ENCODE results near the gene MSL3. TPM values are rescaled to one million over a fixed set of nuclear protein-coding genes. Genes with fewer than 3 reads are reported as not detected.

The MSL3 gene, protein sequence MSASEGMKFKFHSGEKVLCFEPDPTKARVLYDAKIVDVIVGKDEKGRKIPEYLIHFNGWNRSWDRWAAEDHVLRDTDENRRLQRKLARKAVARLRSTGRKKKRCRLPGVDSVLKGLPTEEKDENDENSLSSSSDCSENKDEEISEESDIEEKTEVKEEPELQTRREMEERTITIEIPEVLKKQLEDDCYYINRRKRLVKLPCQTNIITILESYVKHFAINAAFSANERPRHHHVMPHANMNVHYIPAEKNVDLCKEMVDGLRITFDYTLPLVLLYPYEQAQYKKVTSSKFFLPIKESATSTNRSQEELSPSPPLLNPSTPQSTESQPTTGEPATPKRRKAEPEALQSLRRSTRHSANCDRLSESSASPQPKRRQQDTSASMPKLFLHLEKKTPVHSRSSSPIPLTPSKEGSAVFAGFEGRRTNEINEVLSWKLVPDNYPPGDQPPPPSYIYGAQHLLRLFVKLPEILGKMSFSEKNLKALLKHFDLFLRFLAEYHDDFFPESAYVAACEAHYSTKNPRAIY
- total RNA-seq = 52.6 and 54.2 TPM in 2 replicates
- 49.6 and 58.7 TPM in 2 replicates for polyA plus RNA-seq
- polyA plus RNA-seq (2011; cell fraction: cytosol; rRNA removed) = 37.8 and 38.8 TPM in 2 replicates
- polyA plus RNA-seq (2011; cell fraction: nucleus; rRNA removed) = 198 and 242 TPM in 2 replicates
- 56.6 and 67.1 TPM in 2 replicates for polyA plus RNA-seq (2012)
- polyA minus RNA-seq = 59.1 and 69.8 TPM in 2 replicates
- 21.1 TPM for polyA minus RNA-seq (2011; cell fraction: cytosol; rRNA and poly(A)+ RNA removed)
- 87.1 and 105 TPM in 2 replicates for polyA minus RNA-seq (2011; cell fraction: nucleus; rRNA and poly(A)+ RNA removed)
- Bru-seq, nascent RNA = percentile 82 among the genes with signal in this experiment
- percentile 88 among the genes with signal in this experiment for BruChase-seq, experiment 1, labeled RNA remaining after a 6-hour chase
- percentile 89 among the genes with signal in this experiment for BruChase-seq, experiment 2, labeled RNA remaining after a 2-hour chase
- long read RNA-seq, transcript MSL3-238 (13 exons, 2,230 nt) = minor isoform, 10 of 118 reads
- long read RNA-seq, transcript MSL3-235 (12 exons, 2,250 nt) = minor isoform, 5 of 118 reads
- long read RNA-seq, transcript MSL3-233 (12 exons, 2,507 nt) = major isoform, 40 of 118 reads
- long read RNA-seq, transcript MSL3-201 (13 exons, 2,364 nt) = minor isoform, 24 of 118 reads
- long read RNA-seq, partial matches to known transcripts = 11 of 118 reads
- long read RNA-seq, other reads (novel, unspliced or antisense) = 15 of 118 reads

DNA sequence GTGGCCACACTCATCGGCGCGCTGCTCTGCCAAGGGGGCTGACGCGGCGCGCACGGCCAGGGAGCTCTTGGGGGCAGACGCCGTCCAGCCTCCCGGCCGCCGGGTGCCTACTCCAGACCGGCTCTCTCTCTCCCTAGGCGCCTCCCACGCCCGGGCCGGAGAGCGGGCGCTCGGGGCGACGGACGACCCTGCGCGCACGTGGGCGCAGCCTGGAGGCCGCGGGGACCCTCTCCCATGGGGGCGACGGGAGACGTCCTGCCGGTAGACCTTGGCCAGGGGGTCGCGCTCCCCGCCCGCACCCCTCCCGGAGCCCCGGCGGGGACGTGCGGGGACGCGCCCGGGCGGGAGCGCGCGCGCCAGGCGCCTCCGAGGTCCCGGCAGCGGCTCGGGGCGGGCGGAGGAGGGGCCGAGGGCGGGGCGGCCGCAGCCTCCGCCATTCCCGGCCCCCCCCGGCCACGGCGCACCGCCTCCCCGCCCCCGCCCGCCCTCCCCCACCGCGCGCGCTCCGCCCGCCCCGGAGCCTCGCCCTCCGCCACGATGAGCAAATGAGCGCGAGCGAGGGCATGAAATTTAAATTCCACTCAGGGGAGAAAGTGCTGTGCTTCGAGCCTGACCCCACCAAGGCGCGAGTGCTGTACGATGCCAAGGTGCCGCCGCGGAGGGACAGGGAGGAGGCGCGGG is at the start of gene MSL3:
Gene MSL3, plus strand, starts transcription at position 519 of the 681 bp plus-strand sequence. Its CDS starts 27 bp downstream, at position 546.
- H3K4me2 ChIP-seq (ENCODE audit: insufficient read depth, low read length) = peak within 1 kb of the TSS; percentile 73
- peak; percentile 71 for DNase-seq (ENCODE audit: low read depth, low spot score)
- peak within 1 kb of the TSS; percentile 79 for H3K27ac ChIP-seq (ENCODE audit: insufficient read depth, low read depth, low read length)
- no TSS peak for BruUV-seq (replicated peaks)
- H3K4me1 ChIP-seq (ENCODE audit: control insufficient read depth, extremely low read depth, insufficient read depth, low read length) = peaks cover 10% of the 10 kb centered on the region
- H3K36me3 ChIP-seq (ENCODE audit: control insufficient read depth in 2 of 2, extremely low read depth in 1 of 2, insufficient read depth in 2 of 2, low read length in 2 of 2) = peaks cover 0 to 3% of the 10 kb centered on the region in 2 experiments
- H4K20me1 ChIP-seq (replicated peaks; ENCODE audit: control insufficient read depth, extremely low read depth, insufficient read depth, low read length) = no peaks in the 10 kb centered on the region
- dilution Hi-C loops (cut with MboI; ENCODE audit: extremely low pct_ligation_motif_present, low sequenced_read_pairs) = no loop called here
- H2AFZ ChIP-seq (ENCODE audit: low read depth, low read length) = peak within 1 kb of the TSS; percentile 39
- peaks cover 8% of the 10 kb centered on the region for H3K79me2 ChIP-seq (ENCODE audit: control insufficient read depth, insufficient read depth, low read length)
- TF ChIP-seq, protein P1, sequence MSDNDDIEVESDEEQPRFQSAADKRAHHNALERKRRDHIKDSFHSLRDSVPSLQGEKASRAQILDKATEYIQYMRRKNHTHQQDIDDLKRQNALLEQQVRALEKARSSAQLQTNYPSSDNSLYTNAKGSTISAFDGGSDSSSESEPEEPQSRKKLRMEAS (IDR thresholded peaks at IDR 0.05; ENCODE audit: insufficient read depth, insufficient read length) = no peak
- peak; percentile 30 for TF ChIP-seq POLR2AphosphoS5 (IDR thresholded peaks at IDR 0.05; ENCODE audit: insufficient read depth, low read depth, low read length)
- no peak for TF ChIP-seq FOS (IDR thresholded peaks at IDR 0.05; ENCODE audit: borderline replicate concordance, insufficient read depth, low read length)
- peak; percentile 36 for TF ChIP-seq POLR2A (IDR thresholded peaks at IDR 0.05; ENCODE audit: low read depth, low read length)
- H3K9me3 ChIP-seq (replicated peaks; ENCODE audit: control insufficient read depth, insufficient read depth, low read length) = no peaks in the 10 kb centered on the region
- H3K27me3 ChIP-seq (ENCODE audit: control insufficient read depth in 2 of 2, insufficient read depth in 2 of 2, low read length in 2 of 2) = peaks cover under 1 to 5% of the 10 kb centered on the region in 2 experiments
- CTCF ChIA-PET = interaction anchor here (0.6 to 2.7 kb wide), 5 partner anchors 12 to 657 kb away, joined by 3 to 11 read pairs (median 4); no protein-coding TSS in a partner anchor
- H3K4me3 ChIP-seq (replicated peaks in 1 of 3; ENCODE audit: insufficient read depth in 1 of 3, low read depth in 1 of 3, low read length in 3 of 3) = peak within 1 kb of the TSS; percentile 34 to 90 (median 90)
- peak within 1 kb of the TSS; percentile 82 for H3K9ac ChIP-seq (replicated peaks; ENCODE audit: extremely low read depth, insufficient read depth, low read length)
- POLR2A ChIA-PET = no interaction called here
- peak; percentile 40 for FAIRE-seq
- intact Hi-C loops (cut with micrococcal nuclease) = loop anchor here (5.0 kb wide), 1 partner anchor 226 kb away; no protein-coding TSS in a partner anchor
- no peaks in the 10 kb centered on the region for H3K9me1 ChIP-seq (replicated peaks; ENCODE audit: control insufficient read depth, extremely low read depth, insufficient read depth, low read length)

Data from endothelial cell of umbilical vein (primary cell).